T-cell (primary cell): Measurements from ENCODE around the gene SRPK3. TPM values are rescaled to one million over a fixed set of nuclear protein-coding genes. Genes with fewer than 3 reads are reported as not detected.
A peak's percentile ranks its signal among the peaks of the same experiment; 100 is the strongest.

ENCODE experiments used
- ATAC-seq, 4 experiments: fragments of 200-7000 bp in 3 of 4; fragments of 150-1000 bp in 1 of 4; cut with Tn5 transposase; replicated peaks in 1 of 4; 1 replicate in 3 of 4; 2 replicates in 1 of 4; pipeline ENCODE4 v1.10.0; 2021; ENCODE audit warnings: moderate library complexity in 3 of 4, mild to moderate bottlenecking in 2 of 4, moderate number of reproducible peaks in 1 of 4
- CTCF ChIA-PET, 2 donors: fragments of 300-600 bp; sonication (Branson Sonifier 250); formaldehyde crosslinking; loops; one replicate each; lab custom pipeline; 2022; ENCODE audit warnings: antibody characterized with exemption in 2 of 2; lab: Charles Lee
- POLR2A ChIA-PET, 2 donors: fragments of 300-600 bp; sonication (Branson Sonifier 250); formaldehyde crosslinking; loops; one replicate each; lab custom pipeline; 2022; ENCODE audit warnings: antibody characterized with exemption in 2 of 2; lab: Charles Lee
- DNase-seq, 35 experiments: peaks; one replicate each; pipeline versions ENCODE4 v3.0.0 to v3.0.0-alpha.2; 2013 to 2023
- H3K27ac ChIP-seq: one replicate; pipeline ENCODE4 v1.5.1; 2013; ENCODE audit warnings: low read length
- H3K27me3 ChIP-seq, 2 experiments: replicated peaks in 1 of 2; 1 replicate in 1 of 2; 2 replicates in 1 of 2; pipeline versions ENCODE4 v1.6.1 to v1.7.0; 2013; ENCODE audit warnings: low read length in 1 of 2, mixed read lengths in 1 of 2; ENCODE audit not compliant: control insufficient read depth in 2 of 2, insufficient read depth in 2 of 2; ENCODE audit errors: extremely low read depth in 1 of 2
- H3K36me3 ChIP-seq, 2 donors: 1 replicate in 1 of 2; 2 replicates in 1 of 2; pipeline versions ENCODE4 v1.6.1 to v1.7.0; 2013; ENCODE audit warnings: low read length in 1 of 2; ENCODE audit not compliant: control insufficient read depth in 2 of 2, insufficient read depth in 1 of 2; ENCODE audit errors: extremely low read depth in 1 of 2
- H3K4me1 ChIP-seq, 2 experiments: 1 replicate in 1 of 2; 2 replicates in 1 of 2; pipeline versions ENCODE4 v1.6.1 to v1.7.0; 2013; ENCODE audit warnings: low read length in 2 of 2, mixed read lengths in 1 of 2; ENCODE audit not compliant: insufficient read depth in 2 of 2, control insufficient read depth in 1 of 2; ENCODE audit errors: extremely low read depth in 1 of 2
- H3K4me3 ChIP-seq, 2 donors: 1 replicate in 1 of 2; 2 replicates in 1 of 2; pipeline versions ENCODE4 v1.5.1 to v1.7.0; 2013; ENCODE audit warnings: mild to moderate bottlenecking in 2 of 2, low read length in 1 of 2, moderate library complexity in 1 of 2; ENCODE audit not compliant: control insufficient read depth in 1 of 2; ENCODE audit errors: extremely low read depth in 1 of 2
- H3K9me3 ChIP-seq: 2 replicates; pipeline ENCODE4 v1.7.0; 2013
- H3K27ac Mint-ChIP-seq, 2 donors: one replicate each; pipeline ENCODE4 v1.8.0; 2020 to 2021; ENCODE audit warnings: mild to moderate bottlenecking in 2 of 2, mixed read lengths in 2 of 2
- H3K27me3 Mint-ChIP-seq, 2 donors: one replicate each; pipeline ENCODE4 v1.8.0; 2021 to 2022; ENCODE audit warnings: mixed read lengths in 2 of 2
- H3K36me3 Mint-ChIP-seq: one replicate; pipeline ENCODE4 v1.8.0; 2021; ENCODE audit warnings: mixed read lengths
- H3K4me1 Mint-ChIP-seq, 3 donors: one replicate each; pipeline ENCODE4 v1.8.0; 2020 to 2022; ENCODE audit warnings: mixed read lengths in 3 of 3, mild to moderate bottlenecking in 1 of 3
- H3K4me3 Mint-ChIP-seq, 3 donors: one replicate each; pipeline ENCODE4 v1.8.0; 2020 to 2022; ENCODE audit warnings: mild to moderate bottlenecking in 3 of 3, mixed read lengths in 3 of 3, moderate library complexity in 3 of 3
- H3K9me3 Mint-ChIP-seq, 3 donors: one replicate each; pipeline ENCODE4 v1.8.0; 2020 to 2022; ENCODE audit warnings: mixed read lengths in 3 of 3
- WGBS: methylation state at CpG from one replicate; pipeline ENCODE4 v1.1.5; 2013; ENCODE audit warnings: missing lambda C conversion rate; ENCODE audit not compliant: insufficient coverage; 5-methylcytosine and 5-hydroxymethylcytosine counted together
- total RNA-seq, 35 experiments: library from RNA in 6 of 35; stranded (reverse) in 6 of 35; fragments of 120-200 nt in 1 of 35; gene quantifications; one replicate each; pipeline versions ENCODE4 v1.2.1 to v1.2.4 and lab custom pipeline; 2013 to 2026

The SRPK3 gene
- total RNA-seq, 5 donors from 2014 or later (not counting 1 experiment from before 2014, with no cell fraction given), result not detected

DNA sequence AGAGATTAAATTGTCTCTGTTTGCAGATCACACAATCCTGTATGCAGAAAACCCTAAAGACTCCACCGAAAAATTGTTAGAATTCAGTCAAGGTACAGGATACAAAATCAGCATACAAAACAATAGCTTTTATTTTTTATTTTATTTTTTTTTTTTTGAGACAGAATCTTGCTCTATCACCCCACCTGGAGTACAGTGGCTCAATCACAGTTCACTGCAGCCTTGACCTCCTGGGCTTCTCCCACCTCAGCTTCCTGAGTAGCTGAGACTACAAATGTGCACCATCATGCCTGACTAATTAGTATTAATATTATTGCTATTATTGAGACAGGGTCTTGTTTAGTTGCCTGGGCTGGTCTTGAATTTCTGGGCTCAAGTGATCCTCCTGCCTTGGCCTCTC, 25.7 kb upstream of the SRPK3 start:
- H3K36me3 Mint-ChIP-seq, result no peaks in the 10 kb centered on the region
- ATAC-seq (no peak), DNase-seq (no peak)
- no peaks in the 10 kb centered on the region for H3K9me3 Mint-ChIP-seq
- WGBS, result no CpG with 5 or more reads among the region's 1 CpG
- Histone ChIP-seq H3K4me1 (no peaks in the 10 kb centered on the region), H3K9me3 (no peaks in the 10 kb centered on the region), H3K27ac (no peak overlapping the region), H3K27me3 (no peaks in the 10 kb centered on the region), H3K4me3 (no peak overlapping the region), H3K36me3 (no peaks in the 10 kb centered on the region)
- H3K27ac Mint-ChIP-seq, result no peak overlapping the region
- peaks cover 0 to 20% of the 10 kb centered on the region in 2 donors for H3K27me3 Mint-ChIP-seq
- no peak overlapping the region for H3K4me3 Mint-ChIP-seq
- POLR2A ChIA-PET, result interaction anchor here (0.6 to 0.7 kb wide), 2 partner anchors 657 to 741 kb away, joined by 4 to 8 read pairs; no protein-coding TSS in a partner anchor
- H3K4me1 Mint-ChIP-seq, result peaks cover 0 to 5% (median 0%) of the 10 kb centered on the region in 3 donors
- CTCF ChIA-PET, result interaction anchor here (0.6 to 0.7 kb wide), 2 partner anchors 92 to 140 kb away, joined by 6 to 10 read pairs; no protein-coding TSS in a partner anchor

DNA sequence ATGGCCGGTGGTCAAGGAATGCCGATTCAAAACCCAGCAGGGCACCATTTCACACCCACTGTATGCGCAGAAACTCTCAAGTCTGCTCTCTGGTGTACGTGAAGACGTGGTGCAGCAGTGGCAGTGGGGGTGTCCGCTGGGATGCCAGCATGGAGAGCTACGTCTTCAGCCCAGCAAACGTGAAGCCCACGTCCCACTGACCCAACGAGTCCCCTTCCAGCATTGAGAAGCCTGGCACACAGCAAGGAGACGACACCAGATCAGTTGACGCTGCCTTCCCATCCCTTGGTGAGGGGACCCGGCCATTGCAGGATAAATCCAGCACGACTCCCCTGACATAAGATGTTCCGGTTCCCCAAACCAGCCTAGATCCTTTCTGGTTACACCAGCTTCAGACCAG, 19.0 kb upstream of the SRPK3 start:
- peaks cover 6 to 14% (median 12%) of the 10 kb centered on the region in 3 donors for H3K4me1 Mint-ChIP-seq
- WGBS, result no CpG with 5 or more reads among the region's 15 CpGs
- peak in 1 of 35 experiments; percentile 1 for DNase-seq
- peaks cover 0 to 8% of the 10 kb centered on the region in 2 donors for H3K27me3 Mint-ChIP-seq
- H3K9me3 ChIP-seq, result no peaks in the 10 kb centered on the region
- no peak overlapping the region for H3K27ac Mint-ChIP-seq
- no peak for ATAC-seq
- CTCF ChIA-PET, result no interaction called here
- POLR2A ChIA-PET, result no interaction called here
- H3K4me1 ChIP-seq, result peaks cover 0 to 8% of the 10 kb centered on the region in 2 experiments
- H3K4me3 Mint-ChIP-seq, result no peak overlapping the region
- H3K36me3 Mint-ChIP-seq, result no peaks in the 10 kb centered on the region
- H3K9me3 Mint-ChIP-seq, result no peaks in the 10 kb centered on the region
- no peak overlapping the region for H3K4me3 ChIP-seq
- H3K27me3 ChIP-seq, result peaks cover 0 to 3% of the 10 kb centered on the region in 2 experiments
- H3K36me3 ChIP-seq, result no peaks in the 10 kb centered on the region
- H3K27ac ChIP-seq, result no peak overlapping the region

DNA sequence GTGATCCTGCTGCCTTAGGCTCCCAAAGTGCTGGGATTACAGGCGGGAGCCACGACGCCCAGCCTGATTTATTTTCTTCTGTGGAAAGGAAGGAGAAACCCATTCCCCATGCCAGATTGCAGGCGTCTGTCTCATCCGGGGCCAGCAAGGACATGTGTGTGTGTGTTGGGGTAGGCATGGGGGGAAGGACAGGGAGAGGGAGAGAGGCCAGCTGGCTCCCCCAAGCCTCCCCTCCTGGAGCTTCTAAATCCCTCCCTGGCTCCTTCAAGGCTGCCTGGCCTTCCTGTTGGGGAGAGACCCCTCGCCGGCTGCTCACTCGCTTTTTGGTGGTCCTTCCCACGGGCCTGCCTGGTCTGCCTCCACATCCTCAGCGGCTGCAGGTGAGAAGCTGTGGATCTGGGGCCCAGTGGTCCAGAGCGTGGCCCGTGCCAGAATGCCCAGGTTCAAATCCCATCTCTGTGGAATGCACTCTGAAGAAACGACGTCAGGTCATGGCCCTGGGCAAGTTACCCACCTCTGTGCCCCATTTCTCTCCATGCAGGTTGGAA, 18.1 kb upstream of the SRPK3 start:
- Histone ChIP-seq H3K4me1 (peaks cover 0 to 8% of the 10 kb centered on the region in 2 experiments), H3K27ac (no peak overlapping the region), H3K4me3 (no peak overlapping the region), H3K9me3 (no peaks in the 10 kb centered on the region), H3K36me3 (no peaks in the 10 kb centered on the region), H3K27me3 (peaks cover 0 to 3% of the 10 kb centered on the region in 2 experiments)
- ChIA-PET POLR2A (no interaction called here), CTCF (interaction anchor here in 1 of 2 donors (0.6 to 1.9 kb wide), 4 partner anchors 10 to 189 kb away, joined by 3 to 6 read pairs (median 4); no protein-coding TSS in a partner anchor)
- DNase-seq, result no peak
- Mint-ChIP-seq H3K27ac (no peak overlapping the region), H3K9me3 (no peaks in the 10 kb centered on the region), H3K36me3 (no peaks in the 10 kb centered on the region), H3K27me3 (peaks cover 0 to 5% of the 10 kb centered on the region in 2 donors), H3K4me3 (no peak overlapping the region), H3K4me1 (peaks cover 6 to 12% (median 12%) of the 10 kb centered on the region in 3 donors)
- 95% methylated on average over 4 of the region's 14 CpGs for WGBS
- no peak for ATAC-seq

DNA sequence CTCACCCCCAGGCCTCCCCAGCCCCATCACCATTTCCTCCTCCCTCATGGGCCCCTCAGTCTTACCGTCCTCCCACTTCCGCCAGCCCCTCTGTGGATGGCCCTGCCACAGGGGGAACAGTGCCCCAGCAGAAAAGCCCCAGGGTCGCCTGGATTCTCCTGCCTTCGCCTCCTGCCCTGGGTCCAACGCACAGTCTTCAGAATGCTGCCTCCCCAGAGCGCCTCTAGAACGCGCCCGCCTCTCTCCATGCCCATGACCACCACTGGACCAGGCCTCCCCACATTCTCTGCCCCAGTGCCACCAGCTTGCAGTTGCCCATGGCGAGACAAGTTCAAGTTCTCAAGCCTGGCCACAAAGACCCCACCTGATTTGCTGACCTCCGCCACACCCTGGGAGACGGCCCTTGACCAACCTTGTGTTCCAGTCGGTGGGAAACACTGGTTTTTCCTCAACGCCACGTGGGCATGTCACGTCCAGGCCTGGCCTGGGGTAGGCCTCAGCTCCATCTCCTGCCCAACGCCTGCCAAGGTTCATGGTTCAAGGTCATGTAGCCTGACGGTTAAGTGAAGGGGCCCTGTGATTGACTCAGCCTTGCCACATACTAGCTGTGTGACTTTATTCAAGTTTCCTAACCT, 17.4 kb upstream of the SRPK3 start:
- Histone ChIP-seq H3K27ac (no peak overlapping the region), H3K4me1 (peaks cover 0 to 16% of the 10 kb centered on the region in 2 experiments), H3K4me3 (no peak overlapping the region), H3K27me3 (peaks cover 0 to 3% of the 10 kb centered on the region in 2 experiments), H3K9me3 (no peaks in the 10 kb centered on the region), H3K36me3 (no peaks in the 10 kb centered on the region)
- ChIA-PET POLR2A (no interaction called here), CTCF (interaction anchor here in 1 of 2 donors (0.6 to 1.9 kb wide), 6 partner anchors 10 to 190 kb away, joined by 3 to 6 read pairs (median 4); no protein-coding TSS in a partner anchor)
- peak in 1 of 35 experiments; percentile 1 for DNase-seq
- H3K9me3 Mint-ChIP-seq, result no peaks in the 10 kb centered on the region
- H3K4me3 Mint-ChIP-seq, result no peak overlapping the region
- no peak overlapping the region for H3K27ac Mint-ChIP-seq
- H3K36me3 Mint-ChIP-seq, result no peaks in the 10 kb centered on the region
- 90% methylated on average over 15 of the region's 18 CpGs for WGBS
- peaks cover 0 to 4% of the 10 kb centered on the region in 2 donors for H3K27me3 Mint-ChIP-seq
- no peak for ATAC-seq
- peaks cover 7 to 13% (median 12%) of the 10 kb centered on the region in 3 donors for H3K4me1 Mint-ChIP-seq

DNA sequence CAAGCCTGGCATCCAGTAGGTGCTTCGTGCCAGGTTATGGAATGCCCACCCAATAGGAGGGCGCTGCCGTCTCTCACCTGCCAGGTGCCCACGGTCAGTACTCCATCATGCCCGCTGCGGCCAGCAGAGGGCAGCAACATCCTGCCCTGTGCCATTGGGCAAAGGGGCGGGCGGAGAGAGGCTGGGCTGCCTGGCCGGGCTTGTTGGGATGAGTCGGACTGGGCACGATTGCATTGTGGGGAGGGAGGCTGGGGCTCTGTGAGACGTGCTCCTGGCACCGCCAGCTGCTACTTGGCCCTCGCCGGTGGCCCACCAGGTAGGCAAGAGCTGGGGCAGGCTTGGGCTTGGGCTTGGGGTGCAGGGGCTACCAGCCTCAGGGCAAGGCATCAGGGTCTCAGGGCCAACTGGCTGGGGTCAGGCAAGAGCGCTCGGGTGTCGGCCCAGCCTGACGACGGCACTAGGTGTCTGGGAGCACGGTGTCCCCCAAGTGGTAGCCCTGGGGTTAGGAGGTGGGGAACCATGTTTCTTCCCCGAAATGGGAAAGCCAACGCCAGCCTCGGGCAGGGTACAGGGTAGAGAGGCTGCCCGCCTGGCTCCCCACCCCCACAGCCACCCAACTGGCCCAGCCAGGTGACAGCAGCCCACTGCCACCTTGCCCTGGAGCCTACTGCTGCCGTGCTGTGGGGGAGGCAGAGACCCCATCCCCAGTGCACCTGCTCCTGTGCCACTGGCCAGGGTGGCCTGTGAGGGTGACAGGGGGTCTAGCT, 16.7 kb upstream of the SRPK3 start, which contains the start of gene PLXNB3:
TSS of gene PLXNB3 (plus strand) at position 261 of the 767 bp plus-strand sequence. CDS start 1,287 bp downstream, outside the sequence.
- H3K4me1 Mint-ChIP-seq, result peaks cover 7 to 12% (median 11%) of the 10 kb centered on the region in 3 donors
- CTCF ChIA-PET, result interaction anchor here in 1 of 2 donors (0.9 to 1.9 kb wide), 3 partner anchors 11 to 188 kb away, joined by 3 to 6 read pairs (median 4); no protein-coding TSS in a partner anchor
- H3K27ac Mint-ChIP-seq, result no peak within 1 kb of the TSS
- Histone ChIP-seq H3K4me3 (no peak within 1 kb of the TSS), H3K9me3 (no peaks in the 10 kb centered on the region), H3K4me1 (peaks cover 0 to 18% of the 10 kb centered on the region in 2 experiments), H3K27ac (no peak within 1 kb of the TSS), H3K36me3 (no peaks in the 10 kb centered on the region), H3K27me3 (peaks cover 0 to 3% of the 10 kb centered on the region in 2 experiments)
- DNase-seq (peak; percentile 24 to 83 (median 59)), ATAC-seq (peak; percentile 84 to 93 (median 85))
- POLR2A ChIA-PET, result no interaction called here
- H3K4me3 Mint-ChIP-seq, result no peak within 1 kb of the TSS
- no peaks in the 10 kb centered on the region for H3K9me3 Mint-ChIP-seq
- peaks cover 0 to 4% of the 10 kb centered on the region in 2 donors for H3K27me3 Mint-ChIP-seq
- 28% methylated on average over 8 of the region's 26 CpGs for WGBS
- H3K36me3 Mint-ChIP-seq, result no peaks in the 10 kb centered on the region

DNA sequence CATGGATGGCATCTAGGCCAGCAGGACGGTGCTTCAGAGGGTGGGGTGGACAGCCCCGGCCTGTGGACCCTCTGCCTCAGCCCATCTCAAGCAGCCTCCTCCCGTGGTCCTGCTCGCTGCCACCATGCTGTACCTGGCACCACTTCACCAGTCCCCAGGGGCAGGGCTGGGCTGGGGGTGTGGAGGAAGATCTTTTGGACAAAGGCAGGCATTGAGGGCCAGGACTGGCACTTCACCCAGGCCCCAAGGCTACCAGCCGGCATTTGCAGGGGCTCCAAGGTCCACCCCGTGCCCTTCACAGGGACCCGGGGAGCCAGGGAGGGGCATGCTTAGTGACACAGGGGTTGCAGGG, 16.1 kb upstream of the SRPK3 start:
- ATAC-seq, result no peak
- Histone ChIP-seq H3K4me1 (peaks cover 0 to 18% of the 10 kb centered on the region in 2 experiments), H3K9me3 (no peaks in the 10 kb centered on the region), H3K27me3 (peaks cover 0 to 3% of the 10 kb centered on the region in 2 experiments), H3K27ac (no peak overlapping the region), H3K4me3 (no peak overlapping the region), H3K36me3 (no peaks in the 10 kb centered on the region)
- no peaks in the 10 kb centered on the region for H3K9me3 Mint-ChIP-seq
- no peak overlapping the region for H3K27ac Mint-ChIP-seq
- no peak overlapping the region for H3K4me3 Mint-ChIP-seq
- peak in 1 of 35 experiments; percentile 3 for DNase-seq
- ChIA-PET POLR2A (no interaction called here), CTCF (no interaction called here)
- H3K4me1 Mint-ChIP-seq, result peaks cover 7 to 12% (median 11%) of the 10 kb centered on the region in 3 donors
- no CpG with 5 or more reads among the region's 7 CpGs for WGBS
- H3K36me3 Mint-ChIP-seq, result no peaks in the 10 kb centered on the region
- H3K27me3 Mint-ChIP-seq, result peaks cover 0 to 4% of the 10 kb centered on the region in 2 donors
